ENCODE results near the gene RPLP1.

The RPLP1 gene

GRCh38 chr15:69498282-69498681, 45.7 kb downstream of the RPLP1 start:
- no peak for DNase-seq (ENCODE audit: low spot score)

- no peak for DNase-seq (ENCODE audit: low spot score)
These were observed 46.4 kb downstream of the RPLP1 start for GRCh38 chr15:69498987-69499386.

GRCh38 chr15:69499521-69500211, 47.0 kb downstream of the RPLP1 start:
- DNase-seq (ENCODE audit: low spot score) = no peak

DNA sequence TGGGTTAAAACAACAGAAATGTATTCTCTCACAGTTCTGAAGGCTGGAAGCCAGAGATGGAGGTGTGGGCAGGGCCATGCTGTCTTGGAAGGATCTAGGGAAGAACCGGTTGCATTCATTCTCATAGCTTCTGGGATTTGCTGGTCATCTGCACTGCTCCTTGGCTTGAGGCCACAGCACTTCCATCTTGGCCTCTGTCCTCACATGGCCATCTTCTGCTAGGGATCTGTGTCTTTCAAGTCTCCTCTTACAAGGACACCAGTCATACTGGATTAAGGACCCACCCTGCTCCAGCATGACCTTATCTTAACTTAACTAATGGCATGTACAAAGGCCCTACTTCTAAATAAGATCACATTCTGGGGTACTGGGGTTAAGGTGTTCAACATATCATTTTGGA, 47.7 kb downstream of the RPLP1 start:
- no peak for DNase-seq (ENCODE audit: low spot score)

- no peak for DNase-seq (ENCODE audit: low spot score)
These were observed 48.8 kb downstream of the RPLP1 start for GRCh38 chr15:69501456-69501855.

GRCh38 chr15:69502470-69503045, 49.9 kb downstream of the RPLP1 start:
- no peak for DNase-seq (ENCODE audit: low spot score)

DNA sequence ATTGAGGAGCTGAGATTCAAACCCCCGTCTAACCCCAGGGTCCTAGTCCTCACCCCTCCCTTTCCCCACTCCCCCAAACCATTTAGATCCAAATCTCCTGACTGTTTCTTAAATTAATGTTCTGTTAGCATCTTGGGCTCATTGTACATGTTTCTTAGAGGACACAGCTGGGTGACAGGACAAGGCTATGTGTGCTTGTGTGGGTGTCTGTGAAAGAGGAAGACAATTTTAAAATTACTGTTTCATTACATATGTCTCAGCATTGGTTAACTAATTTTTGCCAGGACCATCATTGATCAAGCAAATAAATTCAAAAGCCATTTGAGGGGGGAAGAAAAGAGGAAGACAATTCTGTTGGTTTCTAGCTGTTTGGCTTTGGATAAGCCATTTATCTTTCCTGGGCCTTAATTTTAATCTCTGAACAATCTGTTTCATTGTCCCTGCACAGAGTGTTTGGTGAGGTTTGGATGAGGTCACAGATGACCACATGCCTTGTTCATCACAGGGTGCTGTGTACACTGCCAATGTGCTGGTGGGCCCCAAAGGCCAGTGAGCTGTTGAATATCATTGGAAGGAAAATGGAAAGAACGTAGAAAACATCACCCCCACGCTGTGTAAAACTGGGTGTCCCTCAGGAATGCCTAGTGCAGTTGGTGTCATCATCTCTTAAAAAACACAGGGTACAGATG, 51.9 kb downstream of the RPLP1 start:
- no peak for DNase-seq (ENCODE audit: low spot score)
